Activated CD4-positive, alpha-beta T cell treated with anti-CD3 and anti-CD28 coated beads, Interleukin-2, amount 10 ng/mL, durations not matched to agents 7 days and 5 days (primary cell): Measurements from ENCODE around the gene DNAJC16. TPM values are rescaled to one million over a fixed set of nuclear protein-coding genes. Genes with fewer than 3 reads are reported as not detected.

Experiments
- CTCF ChIA-PET: fragments of 350-600 bp; sonication (Branson Sonifier 250); formaldehyde crosslinking; loops from one replicate; lab custom pipeline; 2021; ENCODE audit warnings: antibody characterized with exemption; lab: Charles Lee
- POLR2A ChIA-PET: fragments of 350-600 bp; sonication (Branson Sonifier 250); formaldehyde crosslinking; loops from one replicate; lab custom pipeline; 2021; ENCODE audit warnings: antibody characterized with exemption; lab: Charles Lee
- DNase-seq: peaks from one replicate; pipeline ENCODE4 v3.0.0-alpha.2; 2020
- H3K27ac Mint-ChIP-seq: one replicate; pipeline ENCODE4 v1.8.0; 2021; ENCODE audit warnings: mild to moderate bottlenecking, moderate library complexity, mixed read lengths
- H3K27me3 Mint-ChIP-seq: one replicate; pipeline ENCODE4 v1.8.0; 2021; ENCODE audit warnings: mixed read lengths
- H3K36me3 Mint-ChIP-seq: one replicate; pipeline ENCODE4 v1.8.0; 2021; ENCODE audit warnings: low read depth, mixed read lengths
- H3K4me1 Mint-ChIP-seq: one replicate; pipeline ENCODE4 v1.8.0; 2021; ENCODE audit warnings: mixed read lengths
- H3K4me3 Mint-ChIP-seq: one replicate; pipeline ENCODE4 v1.8.0; 2021; ENCODE audit warnings: mild to moderate bottlenecking, moderate library complexity, mixed read lengths
- H3K9me3 Mint-ChIP-seq: one replicate; pipeline ENCODE4 v1.8.0; 2021; ENCODE audit warnings: mixed read lengths
- total RNA-seq, 2 experiments: library from RNA; stranded (reverse); gene quantifications; one replicate each; pipeline ENCODE4 v1.2.3, GENCODE V29; 2021

Gene DNAJC16
- total RNA-seq, 2 experiments from 2014 or later, result 18.8 to 19.6 TPM

GRCh38 chr1:15623435-15623834 is 96.8 kb downstream of the DNAJC16 start:
- Mint-ChIP-seq H3K27ac (no peak overlapping the region), H3K4me1 (peaks cover 68% of the 10 kb centered on the region), H3K4me3 (no peak overlapping the region), H3K27me3 (no peaks in the 10 kb centered on the region), H3K9me3 (no peaks in the 10 kb centered on the region), H3K36me3 (peaks cover 27% of the 10 kb centered on the region)
- POLR2A ChIA-PET, result no interaction called here
- CTCF ChIA-PET, result no interaction called here
- DNase-seq, result no peak

GRCh38 chr1:15624133-15624714 is 97.6 kb downstream of the DNAJC16 start:
- ChIA-PET CTCF (interaction anchor here (0.6 kb wide), 1 partner anchor 266 kb away, joined by 6 read pairs; no protein-coding TSS in a partner anchor), POLR2A (interaction anchor here (0.6 kb wide), 2 partner anchors 109 to 393 kb away, joined by 5 to 7 read pairs; no protein-coding TSS in a partner anchor)
- no peak for DNase-seq
- Mint-ChIP-seq H3K36me3 (peaks cover 27% of the 10 kb centered on the region), H3K9me3 (no peaks in the 10 kb centered on the region), H3K4me3 (no peak overlapping the region), H3K4me1 (peaks cover 61% of the 10 kb centered on the region), H3K27me3 (no peaks in the 10 kb centered on the region), H3K27ac (no peak overlapping the region)

DNA sequence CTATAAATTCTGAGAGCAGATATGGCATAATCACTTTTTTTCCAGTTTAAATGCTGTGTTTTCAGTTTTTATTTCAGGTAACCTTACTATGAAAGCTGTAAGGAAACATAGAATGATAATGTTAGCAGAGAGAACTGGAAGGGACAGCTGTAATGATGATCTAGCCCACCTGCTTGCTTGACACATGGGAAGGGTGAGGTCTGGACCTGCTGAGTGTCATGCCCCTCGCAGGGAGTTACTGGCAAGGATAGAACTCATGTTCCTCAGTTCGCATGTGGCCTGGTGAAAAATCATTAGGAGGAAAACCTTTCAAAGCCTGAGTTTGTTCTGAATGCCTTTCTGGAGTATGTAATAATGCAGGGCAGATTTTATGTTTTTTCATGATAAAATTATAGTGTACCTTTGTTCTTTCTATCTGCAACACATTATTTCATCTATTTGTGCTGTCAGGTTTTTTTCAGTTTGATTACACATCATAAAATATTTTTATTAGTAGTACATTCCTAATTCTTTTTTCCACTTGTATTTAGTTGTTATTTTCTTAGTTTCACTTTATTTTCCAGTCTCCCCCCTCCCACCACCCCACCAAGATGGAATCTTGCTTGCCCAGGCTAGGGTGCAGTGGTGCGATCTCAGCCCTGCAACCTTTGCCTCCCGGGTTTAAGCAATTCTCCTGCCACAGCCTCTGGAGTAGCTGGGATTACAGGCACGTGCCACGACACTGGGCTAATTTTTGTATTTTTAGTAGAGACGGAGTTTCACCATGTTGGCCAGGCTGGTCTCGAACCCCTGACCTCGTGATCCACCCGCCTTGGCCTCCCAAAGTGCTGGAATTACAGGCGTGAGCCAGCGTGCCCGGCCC is 98.6 kb downstream of the DNAJC16 start:
- Mint-ChIP-seq H3K4me1 (peaks cover 53% of the 10 kb centered on the region), H3K27me3 (no peaks in the 10 kb centered on the region), H3K36me3 (peaks cover 29% of the 10 kb centered on the region), H3K4me3 (no peak overlapping the region), H3K27ac (no peak overlapping the region), H3K9me3 (no peaks in the 10 kb centered on the region)
- ChIA-PET CTCF (interaction anchor here (0.6 kb wide), 1 partner anchor 265 kb away, joined by 6 read pairs; no protein-coding TSS in a partner anchor), POLR2A (no interaction called here)
- DNase-seq, result no peak

Other genes with a start within 250 kb of the DNAJC16 start
- 10 to 100 TPM; 67.6 to 69.5 TPM for gene EFHD2, start 117.0 kb upstream of the DNAJC16 start, total RNA-seq
- under 1 TPM; 0.08 to 0.30 TPM for gene CTRC, start 88.4 kb upstream of the DNAJC16 start, total RNA-seq
- not detected for gene CELA2A, start 70.1 kb upstream of the DNAJC16 start, total RNA-seq
- gene CELA2B, start 50.7 kb upstream of the DNAJC16 start, total RNA-seq, result not detected
- 10 to 100 TPM; 11.3 to 13.4 TPM for gene CASP9, start 2.6 kb upstream of the DNAJC16 start, total RNA-seq
- gene AGMAT, start 58.2 kb downstream of the DNAJC16 start, total RNA-seq, result 10 to 100 TPM; 17.0 to 17.6 TPM
- 10 to 100 TPM; 31.0 to 33.5 TPM for gene DDI2, start 90.6 kb downstream of the DNAJC16 start, total RNA-seq
- 10 to 100 TPM; 52.7 to 56.0 TPM for gene PLEKHM2, start 157.5 kb downstream of the DNAJC16 start, total RNA-seq
- gene SLC25A34, start 209.4 kb downstream of the DNAJC16 start, total RNA-seq, result 1 to 10 TPM; 1.8 to 2.2 TPM
- gene TMEM82, start 215.7 kb downstream of the DNAJC16 start, total RNA-seq, result not detected
- gene FBLIM1, start 231.9 kb downstream of the DNAJC16 start, total RNA-seq, result under 1 TPM in 1 of 2 experiments, not detected in 1; 0.12 TPM